Measurements from ENCODE around the gene CDH2.

CDH2 gene

GRCh38 chr18:28036488-28036887 is 140.4 kb downstream of the CDH2 start:
- TF ChIP-seq RARB (CRISPR knock-in tag; IDR thresholded peaks at IDR 0.05): no peak
- no peak for TF ChIP-seq CSRNP3 (CRISPR knock-in tag; IDR thresholded peaks at IDR 0.05)
- TF ChIP-seq PPARA (CRISPR knock-in tag; IDR thresholded peaks at IDR 0.05; ENCODE audit: borderline replicate concordance): no peak
- no peak for TF ChIP-seq ZFP3 (CRISPR knock-in tag; IDR thresholded peaks at IDR 0.05)
- TF ChIP-seq ZNF70 (CRISPR knock-in tag; IDR thresholded peaks at IDR 0.05): no peak
- TF ChIP-seq ZNF565 (CRISPR knock-in tag; conservative IDR thresholded peaks at IDR 0.05; ENCODE audit: low read depth): no peak
- TF ChIP-seq CSDC2 (CRISPR knock-in tag; IDR thresholded peaks at IDR 0.05): no peak
- no peak for TF ChIP-seq ZNF8 (CRISPR knock-in tag; IDR thresholded peaks at IDR 0.05)
- no peak for TF ChIP-seq ESRRG (CRISPR knock-in tag; IDR thresholded peaks at IDR 0.05)
- TF ChIP-seq TCF4 (CRISPR knock-in tag; IDR thresholded peaks at IDR 0.05; ENCODE audit: borderline replicate concordance): no peak
- no peak for TF ChIP-seq ARNTL (CRISPR knock-in tag; IDR thresholded peaks at IDR 0.05; ENCODE audit: borderline replicate concordance, low read depth)
- TF ChIP-seq TOX (CRISPR knock-in tag; IDR thresholded peaks at IDR 0.05; ENCODE audit: borderline replicate concordance): no peak
- TF ChIP-seq GLIS3 (CRISPR knock-in tag; IDR thresholded peaks at IDR 0.05): no peak
- TF ChIP-seq OSR1 (CRISPR knock-in tag; IDR thresholded peaks at IDR 0.05): no peak
- no peak for TF ChIP-seq SNAI2 (CRISPR knock-in tag; IDR thresholded peaks at IDR 0.05)
- TF ChIP-seq ZFP30 (CRISPR knock-in tag; IDR thresholded peaks at IDR 0.05): no peak
- no peak for TF ChIP-seq TSHZ2 (CRISPR knock-in tag; IDR thresholded peaks at IDR 0.05)
- no peak for TF ChIP-seq BACH2 (CRISPR knock-in tag; IDR thresholded peaks at IDR 0.05; ENCODE audit: borderline replicate concordance)
- TF ChIP-seq POU6F1 (CRISPR knock-in tag; IDR thresholded peaks at IDR 0.05; ENCODE audit: borderline replicate concordance, low read depth): no peak
- no peak for ATAC-seq

GRCh38 chr18:28034567-28034966 is 142.4 kb downstream of the CDH2 start:
- TF ChIP-seq CSDC2 (CRISPR knock-in tag; IDR thresholded peaks at IDR 0.05) (no peak), ZFP30 (CRISPR knock-in tag; IDR thresholded peaks at IDR 0.05) (no peak), TSHZ2 (CRISPR knock-in tag; IDR thresholded peaks at IDR 0.05) (no peak), ISL1 (CRISPR knock-in tag; IDR thresholded peaks at IDR 0.05) (no peak), TOX (CRISPR knock-in tag; IDR thresholded peaks at IDR 0.05; ENCODE audit: borderline replicate concordance) (no peak), ESRRG (CRISPR knock-in tag; IDR thresholded peaks at IDR 0.05) (no peak), ZNF565 (CRISPR knock-in tag; conservative IDR thresholded peaks at IDR 0.05; ENCODE audit: low read depth) (no peak), PATZ1 (CRISPR knock-in tag; IDR thresholded peaks at IDR 0.05; ENCODE audit: borderline replicate concordance) (no peak), ARNTL (CRISPR knock-in tag; IDR thresholded peaks at IDR 0.05; ENCODE audit: borderline replicate concordance, low read depth) (no peak)
- ATAC-seq: no peak
